T-cell (primary cell): Measurements from ENCODE around the gene TMEM132C. TPM values are rescaled to one million over a fixed set of nuclear protein-coding genes. Genes with fewer than 3 reads are reported as not detected.

ENCODE experiments used
- ATAC-seq, 4 experiments: fragments of 200-7000 bp in 3 of 4; fragments of 150-1000 bp in 1 of 4; cut with Tn5 transposase; replicated peaks in 1 of 4; 1 replicate in 3 of 4; 2 replicates in 1 of 4; pipeline ENCODE4 v1.10.0; 2021; ENCODE audit warnings: moderate library complexity in 3 of 4, mild to moderate bottlenecking in 2 of 4, moderate number of reproducible peaks in 1 of 4
- CTCF ChIA-PET, 2 donors: fragments of 300-600 bp; sonication (Branson Sonifier 250); formaldehyde crosslinking; loops; one replicate each; lab custom pipeline; 2022; ENCODE audit warnings: antibody characterized with exemption in 2 of 2; lab: Charles Lee
- POLR2A ChIA-PET, 2 donors: fragments of 300-600 bp; sonication (Branson Sonifier 250); formaldehyde crosslinking; loops; one replicate each; lab custom pipeline; 2022; ENCODE audit warnings: antibody characterized with exemption in 2 of 2; lab: Charles Lee
- DNase-seq, 35 experiments: peaks; one replicate each; pipeline versions ENCODE4 v3.0.0 to v3.0.0-alpha.2; 2013 to 2023
- H3K27ac ChIP-seq: one replicate; pipeline ENCODE4 v1.5.1; 2013; ENCODE audit warnings: low read length
- H3K27me3 ChIP-seq, 2 experiments: replicated peaks in 1 of 2; 1 replicate in 1 of 2; 2 replicates in 1 of 2; pipeline versions ENCODE4 v1.6.1 to v1.7.0; 2013; ENCODE audit warnings: low read length in 1 of 2, mixed read lengths in 1 of 2; ENCODE audit not compliant: control insufficient read depth in 2 of 2, insufficient read depth in 2 of 2; ENCODE audit errors: extremely low read depth in 1 of 2
- H3K36me3 ChIP-seq, 2 donors: 1 replicate in 1 of 2; 2 replicates in 1 of 2; pipeline versions ENCODE4 v1.6.1 to v1.7.0; 2013; ENCODE audit warnings: low read length in 1 of 2; ENCODE audit not compliant: control insufficient read depth in 2 of 2, insufficient read depth in 1 of 2; ENCODE audit errors: extremely low read depth in 1 of 2
- H3K4me1 ChIP-seq, 2 experiments: 1 replicate in 1 of 2; 2 replicates in 1 of 2; pipeline versions ENCODE4 v1.6.1 to v1.7.0; 2013; ENCODE audit warnings: low read length in 2 of 2, mixed read lengths in 1 of 2; ENCODE audit not compliant: insufficient read depth in 2 of 2, control insufficient read depth in 1 of 2; ENCODE audit errors: extremely low read depth in 1 of 2
- H3K4me3 ChIP-seq, 2 donors: 1 replicate in 1 of 2; 2 replicates in 1 of 2; pipeline versions ENCODE4 v1.5.1 to v1.7.0; 2013; ENCODE audit warnings: mild to moderate bottlenecking in 2 of 2, low read length in 1 of 2, moderate library complexity in 1 of 2; ENCODE audit not compliant: control insufficient read depth in 1 of 2; ENCODE audit errors: extremely low read depth in 1 of 2
- H3K9me3 ChIP-seq: 2 replicates; pipeline ENCODE4 v1.7.0; 2013
- H3K27ac Mint-ChIP-seq, 2 donors: one replicate each; pipeline ENCODE4 v1.8.0; 2020 to 2021; ENCODE audit warnings: mild to moderate bottlenecking in 2 of 2, mixed read lengths in 2 of 2
- H3K27me3 Mint-ChIP-seq, 2 donors: one replicate each; pipeline ENCODE4 v1.8.0; 2021 to 2022; ENCODE audit warnings: mixed read lengths in 2 of 2
- H3K36me3 Mint-ChIP-seq: one replicate; pipeline ENCODE4 v1.8.0; 2021; ENCODE audit warnings: mixed read lengths
- H3K4me1 Mint-ChIP-seq, 3 donors: one replicate each; pipeline ENCODE4 v1.8.0; 2020 to 2022; ENCODE audit warnings: mixed read lengths in 3 of 3, mild to moderate bottlenecking in 1 of 3
- H3K4me3 Mint-ChIP-seq, 3 donors: one replicate each; pipeline ENCODE4 v1.8.0; 2020 to 2022; ENCODE audit warnings: mild to moderate bottlenecking in 3 of 3, mixed read lengths in 3 of 3, moderate library complexity in 3 of 3
- H3K9me3 Mint-ChIP-seq, 3 donors: one replicate each; pipeline ENCODE4 v1.8.0; 2020 to 2022; ENCODE audit warnings: mixed read lengths in 3 of 3
- WGBS: methylation state at CpG from one replicate; pipeline ENCODE4 v1.1.5; 2013; ENCODE audit warnings: missing lambda C conversion rate; ENCODE audit not compliant: insufficient coverage; 5-methylcytosine and 5-hydroxymethylcytosine counted together
- total RNA-seq, 35 experiments: library from RNA in 6 of 35; stranded (reverse) in 6 of 35; fragments of 120-200 nt in 1 of 35; gene quantifications; one replicate each; pipeline versions ENCODE4 v1.2.1 to v1.2.4 and lab custom pipeline; 2013 to 2026

Gene TMEM132C
- total RNA-seq, 5 donors from 2014 or later (not counting 1 experiment from before 2014, with no cell fraction given) = 0.07 TPM; not detected in 4

DNA sequence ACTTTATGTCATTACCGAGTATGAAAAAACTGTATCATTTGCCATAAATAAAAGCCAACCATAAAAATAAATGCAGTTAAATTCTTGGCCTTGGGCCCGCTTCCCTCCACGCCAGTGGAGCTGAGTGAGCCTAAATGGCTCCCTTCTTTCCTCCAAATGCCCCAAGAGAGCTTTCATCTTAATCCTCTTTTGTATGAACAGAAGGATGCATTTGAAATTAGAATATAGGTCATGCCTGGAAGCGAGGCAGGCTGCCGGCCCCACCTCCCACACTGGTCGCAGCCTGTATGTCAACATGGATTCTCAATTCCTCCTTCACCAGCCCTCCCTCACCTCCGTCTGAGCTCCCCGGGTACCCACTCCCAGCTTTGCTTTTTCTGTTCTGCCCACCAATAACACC, 311.1 kb downstream of the TMEM132C start:
- Mint-ChIP-seq H3K27me3 (no peaks in the 10 kb centered on the region), H3K4me3 (no peak overlapping the region), H3K27ac (no peak overlapping the region), H3K4me1 (no peaks in the 10 kb centered on the region), H3K9me3 (peaks cover 0 to 9% (median 7%) of the 10 kb centered on the region in 3 donors), H3K36me3 (no peaks in the 10 kb centered on the region)
- peaks cover 0 to 4% of the 10 kb centered on the region in 2 experiments for H3K27me3 ChIP-seq
- WGBS = 93% methylated on average over 5 of the region's 8 CpGs
- ChIA-PET POLR2A (no interaction called here), CTCF (no interaction called here)
- no peak for ATAC-seq
- no peaks in the 10 kb centered on the region for H3K4me1 ChIP-seq
- no peaks in the 10 kb centered on the region for H3K36me3 ChIP-seq
- no peaks in the 10 kb centered on the region for H3K9me3 ChIP-seq
- no peak overlapping the region for H3K4me3 ChIP-seq
- DNase-seq = no peak
- H3K27ac ChIP-seq = no peak overlapping the region

DNA sequence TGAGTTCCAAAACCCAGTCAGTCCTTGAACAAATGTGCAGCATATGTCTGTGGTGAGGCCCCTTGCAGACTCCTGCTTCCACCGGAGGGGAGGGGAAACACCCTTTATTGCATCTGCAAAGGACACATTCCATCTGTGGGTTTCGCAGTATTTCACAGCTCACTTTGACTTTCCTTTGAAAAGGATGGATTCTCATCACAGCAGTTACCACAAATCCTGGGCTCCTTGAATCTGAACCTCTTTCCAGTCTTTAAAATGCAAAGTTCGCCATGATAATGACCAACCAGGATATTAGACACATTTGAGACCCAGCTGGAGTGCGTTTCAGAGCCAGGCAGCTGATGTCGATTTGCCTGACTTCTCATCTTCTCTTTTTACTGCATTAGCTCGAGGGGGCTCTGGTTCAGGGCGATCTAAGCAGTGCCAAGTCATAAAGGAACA, 314.4 kb downstream of the TMEM132C start:
- Mint-ChIP-seq H3K27ac (no peak overlapping the region), H3K36me3 (no peaks in the 10 kb centered on the region), H3K27me3 (no peaks in the 10 kb centered on the region), H3K9me3 (peaks cover 0 to 9% (median 0%) of the 10 kb centered on the region in 3 donors), H3K4me3 (no peak overlapping the region), H3K4me1 (no peaks in the 10 kb centered on the region)
- no peak overlapping the region for H3K4me3 ChIP-seq
- no peaks in the 10 kb centered on the region for H3K4me1 ChIP-seq
- no peak overlapping the region for H3K27ac ChIP-seq
- ChIA-PET POLR2A (no interaction called here), CTCF (no interaction called here)
- ATAC-seq (no peak), DNase-seq (no peak)
- no peaks in the 10 kb centered on the region for H3K36me3 ChIP-seq
- peaks cover 0 to 8% of the 10 kb centered on the region in 2 experiments for H3K27me3 ChIP-seq
- WGBS = 93% methylated on average over 3 of the region's 7 CpGs
- no peaks in the 10 kb centered on the region for H3K9me3 ChIP-seq

DNA sequence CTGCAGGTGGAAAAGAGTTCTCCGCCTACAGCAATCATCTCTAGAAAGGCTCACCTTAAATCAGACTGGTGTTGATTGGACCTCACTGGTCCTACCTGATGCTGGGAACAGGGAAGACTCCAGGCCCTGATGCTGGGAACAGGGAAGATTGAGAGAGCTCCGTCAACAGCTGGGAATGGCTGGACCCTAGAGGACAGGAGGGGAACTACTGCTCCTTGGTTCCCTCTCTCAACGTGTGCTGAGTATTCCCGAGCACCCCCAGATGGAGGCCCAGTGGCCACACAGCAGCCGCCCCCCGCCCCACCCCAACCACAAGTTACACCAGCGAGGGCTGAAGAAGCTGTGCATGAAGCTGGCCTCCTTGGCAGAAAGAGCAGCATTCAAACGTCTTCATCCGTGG, 316.5 kb downstream of the TMEM132C start:
- Histone ChIP-seq H3K27ac (no peak overlapping the region), H3K4me1 (no peaks in the 10 kb centered on the region), H3K9me3 (no peaks in the 10 kb centered on the region), H3K27me3 (peaks cover 0 to 3% of the 10 kb centered on the region in 2 experiments), H3K4me3 (no peak overlapping the region), H3K36me3 (no peaks in the 10 kb centered on the region)
- Mint-ChIP-seq H3K27ac (no peak overlapping the region), H3K27me3 (no peaks in the 10 kb centered on the region), H3K4me3 (no peak overlapping the region), H3K9me3 (peaks cover 0 to 5% (median 0%) of the 10 kb centered on the region in 3 donors), H3K4me1 (no peaks in the 10 kb centered on the region), H3K36me3 (no peaks in the 10 kb centered on the region)
- DNase-seq (no peak), ATAC-seq (no peak)
- CTCF ChIA-PET = interaction anchor here in 1 of 2 donors (0.7 kb wide), 1 partner anchor 13 kb away, joined by 5 read pairs; no protein-coding TSS in a partner anchor
- 43% methylated on average over 5 of the region's 9 CpGs for WGBS
- POLR2A ChIA-PET = interaction anchor here in 1 of 2 donors (0.6 kb wide), 1 partner anchor 1919 kb away, joined by 4 read pairs; no protein-coding TSS in a partner anchor

DNA sequence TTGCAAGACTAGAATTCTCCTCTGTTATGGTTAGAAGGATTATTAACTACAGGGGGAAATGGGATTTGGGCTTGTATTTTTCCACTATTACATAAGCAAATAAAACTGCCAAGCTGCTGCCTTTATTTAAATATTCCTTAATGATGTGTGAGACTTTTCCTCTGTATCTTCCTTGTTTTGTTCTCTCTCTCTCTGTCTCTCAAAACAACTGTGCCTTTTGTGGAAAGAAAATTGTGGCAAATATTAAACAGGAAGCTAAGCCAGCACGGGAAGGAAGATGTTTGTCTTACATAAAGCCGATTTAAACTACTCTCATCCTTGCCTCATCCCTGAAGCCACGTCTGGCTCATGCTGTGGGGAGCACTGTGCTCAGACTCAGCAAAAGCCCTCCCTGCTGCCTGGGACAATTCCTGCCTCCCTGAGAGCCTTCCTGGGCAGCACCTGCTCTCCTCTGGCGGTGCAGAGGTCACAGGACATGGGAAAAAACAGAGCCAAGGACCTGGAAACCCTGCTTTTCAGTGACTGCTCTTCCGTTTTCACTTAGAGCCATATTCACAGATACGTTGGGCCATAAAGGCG, 319.6 kb downstream of the TMEM132C start:
- no peaks in the 10 kb centered on the region for H3K27me3 Mint-ChIP-seq
- H3K4me1 ChIP-seq = no peaks in the 10 kb centered on the region
- no peaks in the 10 kb centered on the region for H3K36me3 ChIP-seq
- WGBS = 67% methylated on average over 4 of the region's 7 CpGs
- no peak overlapping the region for H3K27ac ChIP-seq
- peaks cover 0 to 5% (median 0%) of the 10 kb centered on the region in 3 donors for H3K9me3 Mint-ChIP-seq
- DNase-seq (no peak), ATAC-seq (no peak)
- no peaks in the 10 kb centered on the region for H3K4me1 Mint-ChIP-seq
- H3K9me3 ChIP-seq = no peaks in the 10 kb centered on the region
- no peaks in the 10 kb centered on the region for H3K36me3 Mint-ChIP-seq
- H3K27ac Mint-ChIP-seq = no peak overlapping the region
- no peak overlapping the region for H3K4me3 ChIP-seq
- ChIA-PET POLR2A (no interaction called here), CTCF (no interaction called here)
- no peak overlapping the region for H3K4me3 Mint-ChIP-seq
- peaks cover 0 to 8% of the 10 kb centered on the region in 2 experiments for H3K27me3 ChIP-seq

DNA sequence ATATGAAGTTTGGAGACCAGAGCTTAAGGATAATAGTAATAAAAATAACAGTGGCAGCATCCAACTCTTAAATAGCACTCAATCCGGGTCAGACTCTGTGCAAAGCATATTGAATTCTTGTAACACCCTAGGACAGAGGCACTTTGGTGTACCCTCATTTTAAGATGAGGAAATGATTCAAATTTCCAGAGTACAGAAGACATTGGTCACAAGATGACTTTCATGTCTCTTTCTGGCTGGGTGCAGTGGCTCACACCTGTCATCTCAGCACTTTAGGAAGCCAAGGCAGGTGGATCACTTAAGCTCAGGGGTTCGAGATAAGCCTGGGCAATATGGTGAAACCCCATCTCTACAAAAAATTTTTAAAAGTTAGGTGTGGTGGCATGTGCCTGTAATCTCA, 320.9 kb downstream of the TMEM132C start:
- Mint-ChIP-seq H3K27me3 (no peaks in the 10 kb centered on the region), H3K36me3 (no peaks in the 10 kb centered on the region), H3K4me3 (no peak overlapping the region), H3K9me3 (no peaks in the 10 kb centered on the region), H3K4me1 (no peaks in the 10 kb centered on the region), H3K27ac (no peak overlapping the region)
- DNase-seq = no peak
- Histone ChIP-seq H3K27ac (no peak overlapping the region), H3K9me3 (no peaks in the 10 kb centered on the region), H3K4me1 (no peaks in the 10 kb centered on the region), H3K4me3 (no peak overlapping the region), H3K27me3 (peaks cover 0 to 8% of the 10 kb centered on the region in 2 experiments), H3K36me3 (no peaks in the 10 kb centered on the region)
- WGBS = no CpG with 5 or more reads among the region's 2 CpGs
- ATAC-seq = no peak
- ChIA-PET CTCF (no interaction called here), POLR2A (no interaction called here)

DNA sequence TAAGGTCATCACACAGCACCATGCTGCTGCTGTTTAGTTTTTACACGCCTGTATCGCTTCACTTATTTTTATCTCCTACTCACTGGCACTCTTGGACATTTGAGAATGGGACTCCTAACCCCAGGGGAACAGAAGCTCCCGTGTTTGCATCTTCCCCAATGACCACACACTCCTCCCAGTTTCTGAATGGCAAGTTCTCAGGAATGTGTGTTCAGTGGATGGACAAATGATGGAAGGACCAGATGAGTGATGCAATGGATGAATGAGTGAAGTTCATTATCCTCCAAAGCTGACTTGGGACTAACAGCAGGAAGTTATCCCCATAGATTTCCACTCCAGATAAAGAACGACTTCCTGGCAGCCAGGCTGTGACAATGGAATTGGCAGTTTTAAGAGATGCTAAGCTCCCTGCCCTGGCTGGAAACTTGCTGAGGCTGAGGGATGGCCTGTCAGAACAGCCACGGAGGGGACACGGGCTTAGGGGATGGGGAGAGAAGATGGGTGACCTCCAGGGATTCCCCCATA, 325.3 kb downstream of the TMEM132C start:
- H3K4me3 Mint-ChIP-seq = no peak overlapping the region
- ChIA-PET POLR2A (no interaction called here), CTCF (interaction anchor here in 1 of 2 donors (0.7 kb wide), 1 partner anchor 1290 kb away, joined by 3 read pairs; no protein-coding TSS in a partner anchor)
- no peak overlapping the region for H3K27ac ChIP-seq
- H3K9me3 Mint-ChIP-seq = no peaks in the 10 kb centered on the region
- H3K36me3 Mint-ChIP-seq = no peaks in the 10 kb centered on the region
- H3K27ac Mint-ChIP-seq = no peak overlapping the region
- no peak for ATAC-seq
- no peaks in the 10 kb centered on the region for H3K9me3 ChIP-seq
- H3K4me1 Mint-ChIP-seq = no peaks in the 10 kb centered on the region
- DNase-seq = no peak
- H3K36me3 ChIP-seq = no peaks in the 10 kb centered on the region
- no peak overlapping the region for H3K4me3 ChIP-seq
- no peaks in the 10 kb centered on the region for H3K27me3 Mint-ChIP-seq
- WGBS = no CpG with 5 or more reads among the region's 6 CpGs
- H3K27me3 ChIP-seq = peaks cover 0 to 17% of the 10 kb centered on the region in 2 experiments
- H3K4me1 ChIP-seq = no peaks in the 10 kb centered on the region
